Activated B cell treated with CpG ODN at 0.5 μM for 24 hours (primary cell): ENCODE data around the gene MAGEF1. TPM values are rescaled to one million over a fixed set of nuclear protein-coding genes. Genes with fewer than 3 reads are reported as not detected.
"Not testable (repeated sequence)": the region's sequence is repeated elsewhere in the genome, so short reads cannot be mapped to it uniquely, and the experiment has no call there.

Source experiments
- ATAC-seq: fragments of 200-7000 bp; cut with Tn5 transposase; one replicate; pipeline ENCODE4 v1.10.0; 2021; ENCODE audit warnings: low read depth, mild to moderate bottlenecking, moderate library complexity
- CTCF ChIA-PET: fragments of 350-600 bp; sonication (Branson Sonifier 250); formaldehyde crosslinking; loops from one replicate; lab custom pipeline; 2021; ENCODE audit warnings: antibody characterized with exemption; lab: Charles Lee
- POLR2A ChIA-PET: fragments of 350-600 bp; sonication (Branson Sonifier 250); formaldehyde crosslinking; loops from one replicate; lab custom pipeline; 2021; ENCODE audit warnings: antibody characterized with exemption; lab: Charles Lee
- DNase-seq: peaks from one replicate; pipeline ENCODE4 v3.0.0; 2022
- H3K27ac Mint-ChIP-seq: one replicate; pipeline ENCODE4 v1.8.0; 2020; ENCODE audit warnings: mixed read lengths
- H3K27me3 Mint-ChIP-seq: one replicate; pipeline ENCODE4 v1.8.0; 2021; ENCODE audit warnings: mixed read lengths
- H3K36me3 Mint-ChIP-seq: one replicate; pipeline ENCODE4 v1.8.0; 2021; ENCODE audit warnings: low read depth, mixed read lengths
- H3K4me1 Mint-ChIP-seq: one replicate; pipeline ENCODE4 v1.8.0; 2021; ENCODE audit warnings: mixed read lengths
- H3K4me3 Mint-ChIP-seq: one replicate; pipeline ENCODE4 v1.8.0; 2020; ENCODE audit warnings: mild to moderate bottlenecking, mixed read lengths
- H3K9me3 Mint-ChIP-seq: one replicate; pipeline ENCODE4 v1.8.0; 2020; ENCODE audit warnings: mixed read lengths
- intact Hi-C: fragments of 100-400 bp; cut with micrococcal nuclease; formaldehyde crosslinking; loops from one replicate; pipeline ENCODE4 v1.15.1; 2024
- total RNA-seq: library from RNA; stranded (reverse); gene quantifications from 2 replicates; pipeline ENCODE4 v1.2.3, GENCODE V29; 2022
- TF ChIP-seq, protein P1 (sequence below): fragments of 200-600 bp; IDR thresholded peaks from one replicate; pipeline ENCODE4 v1.8.0; 2022; ENCODE audit warnings: antibody characterized with exemption, mild to moderate bottlenecking

MAGEF1 gene
- total RNA-seq, 1 donor from 2014 or later = 18.5 TPM

DNA sequence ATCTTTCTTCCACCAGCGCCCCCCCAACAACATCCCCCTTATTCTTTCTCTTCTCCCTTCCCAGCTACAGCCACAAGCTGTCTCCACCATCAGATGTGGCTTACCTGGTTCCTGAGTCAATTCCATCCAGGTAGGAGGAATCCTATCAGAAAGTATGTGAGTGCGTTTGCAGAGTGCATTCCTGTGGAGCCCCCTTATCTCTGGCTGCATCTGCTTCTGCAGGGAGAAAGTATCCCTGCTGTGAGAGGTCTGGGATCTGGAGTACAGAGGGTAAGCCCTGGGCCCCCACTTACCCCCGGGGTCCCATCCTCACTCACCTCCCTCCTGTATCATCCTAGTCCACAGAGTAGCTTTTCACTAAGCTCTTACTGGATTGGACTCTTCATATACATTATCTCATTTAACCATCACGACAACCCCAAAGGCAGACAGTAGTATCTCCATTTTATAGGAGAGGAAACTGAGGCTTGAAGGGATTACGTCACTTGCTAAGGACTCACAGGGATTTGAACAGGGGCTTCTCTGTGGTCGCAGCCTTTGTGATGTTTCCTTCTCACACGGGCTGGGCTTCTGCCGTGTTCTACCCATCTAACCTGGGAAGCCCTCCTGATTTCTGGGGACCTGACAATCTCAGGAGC is 22.2 kb upstream of the MAGEF1 start:
- peaks cover 6% of the 10 kb centered on the region for H3K27me3 Mint-ChIP-seq
- no peaks in the 10 kb centered on the region for H3K9me3 Mint-ChIP-seq
- ChIA-PET CTCF (no interaction called here), POLR2A (no interaction called here)
- ATAC-seq (no peak), DNase-seq (no peak)
- no peak overlapping the region for H3K4me3 Mint-ChIP-seq
- H3K36me3 Mint-ChIP-seq = no peaks in the 10 kb centered on the region
- no peak overlapping the region for H3K27ac Mint-ChIP-seq
- intact Hi-C loops = no loop called here
- H3K4me1 Mint-ChIP-seq = no peaks in the 10 kb centered on the region
- TF ChIP-seq, protein P1, sequence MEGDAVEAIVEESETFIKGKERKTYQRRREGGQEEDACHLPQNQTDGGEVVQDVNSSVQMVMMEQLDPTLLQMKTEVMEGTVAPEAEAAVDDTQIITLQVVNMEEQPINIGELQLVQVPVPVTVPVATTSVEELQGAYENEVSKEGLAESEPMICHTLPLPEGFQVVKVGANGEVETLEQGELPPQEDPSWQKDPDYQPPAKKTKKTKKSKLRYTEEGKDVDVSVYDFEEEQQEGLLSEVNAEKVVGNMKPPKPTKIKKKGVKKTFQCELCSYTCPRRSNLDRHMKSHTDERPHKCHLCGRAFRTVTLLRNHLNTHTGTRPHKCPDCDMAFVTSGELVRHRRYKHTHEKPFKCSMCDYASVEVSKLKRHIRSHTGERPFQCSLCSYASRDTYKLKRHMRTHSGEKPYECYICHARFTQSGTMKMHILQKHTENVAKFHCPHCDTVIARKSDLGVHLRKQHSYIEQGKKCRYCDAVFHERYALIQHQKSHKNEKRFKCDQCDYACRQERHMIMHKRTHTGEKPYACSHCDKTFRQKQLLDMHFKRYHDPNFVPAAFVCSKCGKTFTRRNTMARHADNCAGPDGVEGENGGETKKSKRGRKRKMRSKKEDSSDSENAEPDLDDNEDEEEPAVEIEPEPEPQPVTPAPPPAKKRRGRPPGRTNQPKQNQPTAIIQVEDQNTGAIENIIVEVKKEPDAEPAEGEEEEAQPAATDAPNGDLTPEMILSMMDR = no peak

DNA sequence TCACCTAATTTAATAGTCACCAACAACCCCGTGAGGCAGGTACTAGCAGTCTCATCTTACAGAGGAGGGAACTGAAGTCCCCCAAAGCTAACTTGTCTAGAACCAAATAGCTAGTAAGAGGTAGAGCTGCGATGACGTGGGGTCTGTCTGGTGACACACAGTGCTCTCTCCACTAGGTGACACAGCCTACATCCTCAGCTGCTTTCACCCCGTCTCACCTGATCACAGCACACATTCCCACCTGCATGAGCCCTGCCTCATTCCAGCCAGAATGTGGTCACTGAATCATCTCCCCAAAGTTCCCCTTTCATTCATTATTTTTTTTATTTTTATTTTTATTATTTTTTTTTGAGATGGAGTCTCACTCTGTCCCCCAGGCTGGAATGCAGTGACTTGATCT is 21.3 kb upstream of the MAGEF1 start:
- Mint-ChIP-seq H3K4me1 (no peaks in the 10 kb centered on the region), H3K27ac (no peak overlapping the region), H3K27me3 (peaks cover 6% of the 10 kb centered on the region), H3K9me3 (no peaks in the 10 kb centered on the region), H3K36me3 (no peaks in the 10 kb centered on the region), H3K4me3 (no peak overlapping the region)
- no peak for ATAC-seq
- TF ChIP-seq, protein P1 = no peak
- ChIA-PET POLR2A (no interaction called here), CTCF (no interaction called here)
- intact Hi-C loops = no loop called here
- DNase-seq = no peak

DNA sequence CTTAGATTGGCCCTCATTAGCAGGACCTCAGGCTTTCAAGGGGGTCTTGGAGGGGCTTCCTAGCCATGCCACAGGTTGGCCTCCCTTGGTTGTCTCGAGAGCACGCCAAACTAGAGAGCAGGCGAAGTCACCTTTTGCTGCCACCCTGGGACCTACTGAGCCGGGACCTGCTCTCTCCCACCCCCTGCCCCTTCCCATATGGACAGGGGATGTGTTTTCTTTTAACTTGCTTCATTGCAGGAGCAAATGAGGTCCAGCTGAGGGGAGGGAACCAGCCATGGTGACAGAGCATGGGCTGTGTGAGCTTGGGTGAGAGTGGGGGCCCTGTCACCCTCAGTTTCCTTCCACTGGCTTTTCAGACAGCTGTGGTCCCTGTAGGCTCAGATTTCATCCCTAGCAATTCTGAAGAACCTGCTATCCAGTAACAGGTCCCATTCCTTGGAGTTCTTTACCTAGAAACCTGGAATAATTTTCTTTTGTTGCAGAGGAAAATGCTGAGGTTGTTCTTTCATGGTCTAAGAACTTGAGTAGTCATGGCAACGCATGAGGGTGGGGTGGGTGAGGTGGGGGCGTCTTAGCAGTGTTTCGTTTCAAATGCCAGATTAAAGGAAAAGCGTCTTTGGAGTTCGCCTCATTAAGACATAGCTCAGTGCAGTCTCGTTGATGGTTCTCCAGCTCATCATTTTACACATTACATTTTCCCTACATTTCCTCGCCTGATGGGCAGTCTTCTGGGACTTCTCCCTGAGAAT is 20.1 kb upstream of the MAGEF1 start:
- POLR2A ChIA-PET = no interaction called here
- TF ChIP-seq, protein P1 = no peak
- intact Hi-C loops = no loop called here
- no peak overlapping the region for H3K27ac Mint-ChIP-seq
- CTCF ChIA-PET = interaction anchor here (1.1 kb wide), 1 partner anchor 171 kb away, joined by 6 read pairs; the partner anchor contains the start of gene EPHB3
- no peak for DNase-seq
- H3K4me1 Mint-ChIP-seq = no peaks in the 10 kb centered on the region
- no peaks in the 10 kb centered on the region for H3K36me3 Mint-ChIP-seq
- H3K9me3 Mint-ChIP-seq = no peaks in the 10 kb centered on the region
- peaks cover 10% of the 10 kb centered on the region for H3K27me3 Mint-ChIP-seq
- ATAC-seq = no peak
- no peak overlapping the region for H3K4me3 Mint-ChIP-seq

DNA sequence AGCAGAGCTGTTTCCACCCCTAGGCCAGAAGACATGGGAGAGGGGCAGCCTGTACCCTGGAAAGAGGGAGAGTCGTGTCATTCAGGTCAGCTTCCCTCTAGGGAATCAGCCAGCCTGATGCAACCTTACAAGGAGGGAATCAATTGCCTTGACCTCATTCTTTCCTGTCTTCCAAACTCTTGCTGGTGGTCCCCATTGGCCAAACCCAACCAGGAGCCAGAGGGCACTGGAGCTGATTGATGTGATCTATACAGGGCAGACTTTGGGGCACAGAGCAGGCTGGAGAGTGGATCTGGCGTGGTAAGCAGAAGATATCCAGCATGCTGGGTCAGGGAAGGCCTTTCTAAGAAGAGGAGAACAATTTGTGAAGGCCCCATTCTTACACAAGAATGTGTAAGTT is 19.1 kb upstream of the MAGEF1 start:
- DNase-seq (no peak), ATAC-seq (no peak)
- intact Hi-C loops = no loop called here
- Mint-ChIP-seq H3K4me3 (no peak overlapping the region), H3K27me3 (peaks cover 10% of the 10 kb centered on the region), H3K9me3 (no peaks in the 10 kb centered on the region), H3K36me3 (no peaks in the 10 kb centered on the region), H3K4me1 (no peaks in the 10 kb centered on the region), H3K27ac (no peak overlapping the region)
- TF ChIP-seq, protein P1 = no peak
- ChIA-PET CTCF (no interaction called here), POLR2A (no interaction called here)

DNA sequence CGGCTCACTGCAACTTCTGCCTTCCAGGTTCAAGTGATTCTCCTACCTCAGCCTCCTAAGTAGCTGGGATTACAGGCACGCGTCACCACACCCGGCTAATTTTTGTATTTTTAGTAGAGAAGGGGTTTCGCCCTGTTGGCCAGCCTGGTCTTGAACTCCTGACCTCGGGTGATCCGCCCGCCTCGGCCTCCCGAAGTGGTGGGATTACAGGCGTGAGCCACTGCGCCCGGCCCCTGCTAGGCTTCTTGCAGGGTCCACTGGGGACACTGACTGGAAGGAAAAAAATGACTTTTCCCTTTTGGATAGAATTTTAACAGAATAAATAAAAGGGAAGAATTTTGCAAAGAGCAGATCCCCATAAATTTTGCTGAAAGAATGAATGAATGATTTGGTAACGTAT is 17.3 kb upstream of the MAGEF1 start:
- H3K36me3 Mint-ChIP-seq, H3K9me3 Mint-ChIP-seq, POLR2A ChIA-PET, ATAC-seq, H3K27me3 Mint-ChIP-seq, H3K4me3 Mint-ChIP-seq, DNase-seq, H3K4me1 Mint-ChIP-seq, H3K27ac Mint-ChIP-seq: not testable (repeated sequence)
- CTCF ChIA-PET = interaction anchor here (0.6 kb wide), 1 partner anchor 12 kb away, joined by 4 read pairs; no protein-coding TSS in a partner anchor
- intact Hi-C loops = loop anchor here (5.0 kb wide), 1 partner anchor 92 kb away; no protein-coding TSS in a partner anchor
